ENCODE measurements around the gene BCO2.

DNA sequence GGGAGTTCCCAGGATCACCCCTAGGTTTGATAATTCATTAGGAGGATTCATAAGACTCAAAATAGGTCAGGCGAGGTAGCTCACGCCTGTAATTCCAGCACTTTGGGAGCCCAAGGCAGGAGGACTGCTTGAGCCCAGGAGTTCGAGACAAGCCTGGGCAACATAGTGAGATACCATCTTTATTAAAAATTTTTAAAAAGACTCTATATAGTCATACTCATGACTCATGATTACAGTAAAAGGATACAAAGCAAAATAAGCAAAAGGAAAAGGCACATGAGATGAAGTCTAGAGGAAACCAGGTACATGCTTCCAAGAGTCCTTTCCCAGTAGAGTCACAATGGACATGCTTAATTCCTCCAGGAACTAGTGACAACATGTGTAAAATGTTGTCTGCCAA is 37.0 kb downstream of the BCO2 start:
- TF ChIP-seq, protein P1, sequence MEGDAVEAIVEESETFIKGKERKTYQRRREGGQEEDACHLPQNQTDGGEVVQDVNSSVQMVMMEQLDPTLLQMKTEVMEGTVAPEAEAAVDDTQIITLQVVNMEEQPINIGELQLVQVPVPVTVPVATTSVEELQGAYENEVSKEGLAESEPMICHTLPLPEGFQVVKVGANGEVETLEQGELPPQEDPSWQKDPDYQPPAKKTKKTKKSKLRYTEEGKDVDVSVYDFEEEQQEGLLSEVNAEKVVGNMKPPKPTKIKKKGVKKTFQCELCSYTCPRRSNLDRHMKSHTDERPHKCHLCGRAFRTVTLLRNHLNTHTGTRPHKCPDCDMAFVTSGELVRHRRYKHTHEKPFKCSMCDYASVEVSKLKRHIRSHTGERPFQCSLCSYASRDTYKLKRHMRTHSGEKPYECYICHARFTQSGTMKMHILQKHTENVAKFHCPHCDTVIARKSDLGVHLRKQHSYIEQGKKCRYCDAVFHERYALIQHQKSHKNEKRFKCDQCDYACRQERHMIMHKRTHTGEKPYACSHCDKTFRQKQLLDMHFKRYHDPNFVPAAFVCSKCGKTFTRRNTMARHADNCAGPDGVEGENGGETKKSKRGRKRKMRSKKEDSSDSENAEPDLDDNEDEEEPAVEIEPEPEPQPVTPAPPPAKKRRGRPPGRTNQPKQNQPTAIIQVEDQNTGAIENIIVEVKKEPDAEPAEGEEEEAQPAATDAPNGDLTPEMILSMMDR (conservative IDR thresholded peaks at IDR 0.05; ENCODE audit: low read depth, low read length), result no peak
- TF ChIP-seq EZH2 (IDR thresholded peaks at IDR 0.05; ENCODE audit: low read length, unreplicated experiment) (no peak), EZH2phosphoT487 (IDR thresholded peaks at IDR 0.05; ENCODE audit: borderline replicate concordance, low read length) (no peak)
